ENCODE data around the gene UCMA. TPM values are rescaled to one million over a fixed set of nuclear protein-coding genes. Genes with fewer than 3 reads are reported as not detected.

Gene UCMA
- total RNA-seq, 4 donors from 2014 or later = not detected

- TF ChIP-seq CTCF (IDR thresholded peaks at IDR 0.05) (no peak), POLR2A (IDR thresholded peaks at IDR 0.05) (no peak)
- WGBS, 2 donors = 77 to 78% methylated on average over 9 of the region's 9 CpGs
- DNase-seq (ENCODE audit: low spot score in 2 of 2) = no peak
- no peak overlapping the region for H3K4me3 ChIP-seq (ENCODE audit: low read depth, poor library complexity, severe bottlenecking)
- intact Hi-C loops (cut with DNase I; ENCODE audit: low total_unique reads) = no loop called here
These were observed 36.8 kb upstream of the UCMA start for GRCh38 chr10:13270877-13271551.

GRCh38 chr10:13268841-13269240 is 34.7 kb upstream of the UCMA start:
- 42 to 47% methylated on average over 3 of the region's 3 CpGs for WGBS, 2 donors
- no peak overlapping the region for H3K4me3 ChIP-seq (ENCODE audit: low read depth, poor library complexity, severe bottlenecking)
- TF ChIP-seq POLR2A (IDR thresholded peaks at IDR 0.05) = no peak
- no peak for TF ChIP-seq CTCF (IDR thresholded peaks at IDR 0.05)
- intact Hi-C loops (cut with DNase I; ENCODE audit: low total_unique reads) = no loop called here
- DNase-seq (ENCODE audit: low spot score in 2 of 2) = no peak

DNA sequence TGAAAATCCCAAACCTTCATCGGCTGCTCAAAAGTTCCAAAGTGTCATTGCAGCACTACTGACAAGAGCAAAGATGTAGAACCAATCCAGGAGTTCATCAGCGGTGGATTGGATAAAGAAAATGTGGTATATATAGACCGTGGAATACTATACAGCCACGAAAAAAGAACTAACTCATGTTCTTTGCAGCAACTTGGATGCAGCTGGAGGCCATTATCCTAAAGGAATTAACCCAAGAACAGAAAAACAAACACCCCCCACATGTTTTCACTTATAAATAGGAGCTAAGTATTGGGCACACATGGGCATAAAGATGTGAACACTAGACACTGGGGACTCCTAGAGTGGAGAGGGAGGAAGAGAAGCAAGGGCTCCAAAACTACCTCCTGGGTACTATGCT is 34.1 kb upstream of the UCMA start:
- 74 to 85% methylated on average over 4 of the region's 4 CpGs for WGBS, 2 donors

GRCh38 chr10:13263591-13263990 is 29.4 kb upstream of the UCMA start:
- no peak for DNase-seq (ENCODE audit: low spot score in 2 of 2)
- TF ChIP-seq CTCF (IDR thresholded peaks at IDR 0.05) (no peak), POLR2A (IDR thresholded peaks at IDR 0.05) (no peak)
- H3K4me3 ChIP-seq (ENCODE audit: low read depth, poor library complexity, severe bottlenecking) = no peak overlapping the region
- WGBS, 2 donors = 85% methylated on average over 7 of the region's 7 CpGs
- intact Hi-C loops (cut with DNase I; ENCODE audit: low total_unique reads) = no loop called here

More for the DNA sequence above, 34.1 kb upstream of the UCMA start:
- no peak overlapping the region for H3K4me3 ChIP-seq (ENCODE audit: low read depth, poor library complexity, severe bottlenecking)
- TF ChIP-seq CTCF (IDR thresholded peaks at IDR 0.05) (no peak), POLR2A (IDR thresholded peaks at IDR 0.05) (no peak)
- intact Hi-C loops (cut with DNase I; ENCODE audit: low total_unique reads) = no loop called here
- no peak for DNase-seq (ENCODE audit: low spot score in 2 of 2)

- 78 to 88% methylated on average over 1 of the region's 1 CpG for WGBS, 2 donors
- no peak for DNase-seq (ENCODE audit: low spot score in 2 of 2)
- TF ChIP-seq CTCF (IDR thresholded peaks at IDR 0.05) = no peak
- intact Hi-C loops (cut with DNase I; ENCODE audit: low total_unique reads) = no loop called here
- no peak overlapping the region for H3K4me3 ChIP-seq (ENCODE audit: low read depth, poor library complexity, severe bottlenecking)
These were observed 28.3 kb upstream of the UCMA start for GRCh38 chr10:13262433-13262832.

GRCh38 chr10:13257621-13258140 is 23.5 kb upstream of the UCMA start:
- TF ChIP-seq CTCF (IDR thresholded peaks at IDR 0.05) (no peak), POLR2A (IDR thresholded peaks at IDR 0.05) (no peak)
- no peak overlapping the region for H3K4me3 ChIP-seq (ENCODE audit: low read depth, poor library complexity, severe bottlenecking)
- 63 to 75% methylated on average over 5 of the region's 5 CpGs for WGBS, 2 donors
- intact Hi-C loops (cut with DNase I; ENCODE audit: low total_unique reads) = no loop called here
- DNase-seq (ENCODE audit: low spot score in 2 of 2) = no peak
